Muscle of arm (tissue), 12 donors: Measurements from ENCODE around the gene ARID1A. TPM values are rescaled to one million over a fixed set of nuclear protein-coding genes. Genes with fewer than 3 reads are reported as not detected.

Experiments used
- DNase-seq: peaks from one replicate; pipeline ENCODE4 v3.0.0-alpha.2; 2013
- polyA plus RNA-seq, 12 donors: library from polyadenylated mRNA; unstranded; fragments of 120-200 nt; gene quantifications; one replicate each; pipeline ENCODE4 v1.2.1, GENCODE V29; 2013; ENCODE audit not compliant: insufficient read length in 12 of 12

The ARID1A gene
- polyA plus RNA-seq, 12 donors, result 38.3 to 154 (median 45.2) TPM; not detected in 1

- no peak for DNase-seq
These were observed 58.5 kb downstream of the ARID1A start for GRCh38 chr1:26754086-26754874.

GRCh38 chr1:26758358-26758757 lies 62.5 kb downstream of the ARID1A start:
- no peak for DNase-seq

GRCh38 chr1:26759531-26759930 lies 63.7 kb downstream of the ARID1A start:
- DNase-seq, result no peak

GRCh38 chr1:26761217-26761616 lies 65.4 kb downstream of the ARID1A start:
- DNase-seq, result no peak

GRCh38 chr1:26767714-26768113 lies 71.9 kb downstream of the ARID1A start:
- DNase-seq, result no peak

GRCh38 chr1:26768755-26769154 lies 72.9 kb downstream of the ARID1A start:
- no peak for DNase-seq

- no peak for DNase-seq
These were observed 75.4 kb downstream of the ARID1A start for GRCh38 chr1:26771285-26771642.

GRCh38 chr1:26771643-26772321 lies 76.0 kb downstream of the ARID1A start:
- no peak for DNase-seq

GRCh38 chr1:26772687-26773086 lies 76.9 kb downstream of the ARID1A start:
- no peak for DNase-seq

- DNase-seq, result no peak
These were observed 78.6 kb downstream of the ARID1A start for GRCh38 chr1:26774462-26774861.

GRCh38 chr1:26775666-26776065 lies 79.9 kb downstream of the ARID1A start:
- no peak for DNase-seq

GRCh38 chr1:26779098-26779668 lies 83.4 kb downstream of the ARID1A start:
- no peak for DNase-seq

GRCh38 chr1:26780344-26780957 lies 84.6 kb downstream of the ARID1A start:
- no peak for DNase-seq

- DNase-seq, result no peak
These were observed 85.5 kb downstream of the ARID1A start for GRCh38 chr1:26781206-26781825.

- DNase-seq, result no peak
These were observed 86.9 kb downstream of the ARID1A start for GRCh38 chr1:26782521-26783212.

- no peak for DNase-seq
These were observed 87.8 kb downstream of the ARID1A start for GRCh38 chr1:26783646-26784022.

- no peak for DNase-seq
These were observed 88.4 kb downstream of the ARID1A start for GRCh38 chr1:26784023-26784871.

- DNase-seq, result no peak
These were observed 89.1 kb downstream of the ARID1A start for GRCh38 chr1:26784886-26785285.

GRCh38 chr1:26785611-26786436 lies 90.0 kb downstream of the ARID1A start:
- peak; percentile 65 for DNase-seq
